GM20000 (cell line): ENCODE data around the gene COMT.

Source experiments
- DNase-seq: peaks from one replicate; pipeline ENCODE4 v3.0.0; 2012; ENCODE audit warnings: low spot score
- CTCF ChIP-seq: IDR thresholded peaks from 2 replicates; pipeline ENCODE4 v1.5.1; 2012; ENCODE audit warnings: mild to moderate bottlenecking, control low read depth; ENCODE audit errors: extremely low read depth, missing control alignments

The COMT gene

GRCh38 chr22:20009018-20009491 lies 67.5 kb downstream of the COMT start:
- DNase-seq = no peak
- TF ChIP-seq CTCF = no peak

GRCh38 chr22:20009582-20010306 lies 68.2 kb downstream of the COMT start:
- no peak for DNase-seq
- no peak for TF ChIP-seq CTCF

GRCh38 chr22:20010307-20011122 lies 68.9 kb downstream of the COMT start:
- no peak for DNase-seq
- no peak for TF ChIP-seq CTCF

DNA sequence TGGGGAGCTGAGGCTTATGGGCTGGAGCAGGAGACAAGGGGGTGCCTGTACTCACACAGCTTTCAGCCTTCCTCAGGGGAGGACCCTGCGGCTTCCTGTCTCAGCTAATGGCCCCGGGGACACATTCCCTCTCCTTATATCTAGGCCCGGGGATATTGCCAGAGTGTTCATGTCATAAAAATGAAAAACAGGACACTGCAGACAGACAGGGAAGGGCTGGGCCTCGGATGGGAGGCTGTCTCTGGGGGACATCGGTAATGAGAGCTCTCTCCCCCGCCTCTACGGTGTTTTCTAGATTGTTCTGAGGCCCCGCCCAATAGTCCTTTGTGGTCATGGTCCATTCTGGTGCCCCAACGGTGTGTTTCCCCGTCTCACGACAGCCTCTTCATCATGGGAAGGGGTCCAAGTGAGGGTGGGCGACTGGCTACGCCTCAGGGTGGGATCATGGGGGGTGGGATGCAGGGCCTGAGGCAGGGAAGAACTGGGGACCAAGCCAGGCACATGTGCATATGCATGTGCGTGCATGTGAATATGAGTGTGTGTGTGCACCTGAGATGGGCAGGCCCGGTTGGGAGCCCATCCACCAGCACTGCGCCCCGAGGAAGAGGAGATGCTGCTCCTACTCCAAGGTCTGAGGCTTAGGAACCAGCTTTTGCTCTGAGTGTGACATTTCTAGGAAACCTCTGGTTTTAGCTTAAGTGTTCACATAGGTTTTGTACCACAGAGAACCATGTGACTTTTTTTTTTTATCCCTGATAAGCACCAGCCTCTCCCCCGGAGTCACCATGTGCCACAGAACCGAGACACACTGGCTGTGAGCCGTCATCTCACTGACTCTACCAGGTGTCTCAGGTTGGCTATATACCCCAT lies 69.8 kb downstream of the COMT start:
- no peak for DNase-seq
- no peak for TF ChIP-seq CTCF

DNA sequence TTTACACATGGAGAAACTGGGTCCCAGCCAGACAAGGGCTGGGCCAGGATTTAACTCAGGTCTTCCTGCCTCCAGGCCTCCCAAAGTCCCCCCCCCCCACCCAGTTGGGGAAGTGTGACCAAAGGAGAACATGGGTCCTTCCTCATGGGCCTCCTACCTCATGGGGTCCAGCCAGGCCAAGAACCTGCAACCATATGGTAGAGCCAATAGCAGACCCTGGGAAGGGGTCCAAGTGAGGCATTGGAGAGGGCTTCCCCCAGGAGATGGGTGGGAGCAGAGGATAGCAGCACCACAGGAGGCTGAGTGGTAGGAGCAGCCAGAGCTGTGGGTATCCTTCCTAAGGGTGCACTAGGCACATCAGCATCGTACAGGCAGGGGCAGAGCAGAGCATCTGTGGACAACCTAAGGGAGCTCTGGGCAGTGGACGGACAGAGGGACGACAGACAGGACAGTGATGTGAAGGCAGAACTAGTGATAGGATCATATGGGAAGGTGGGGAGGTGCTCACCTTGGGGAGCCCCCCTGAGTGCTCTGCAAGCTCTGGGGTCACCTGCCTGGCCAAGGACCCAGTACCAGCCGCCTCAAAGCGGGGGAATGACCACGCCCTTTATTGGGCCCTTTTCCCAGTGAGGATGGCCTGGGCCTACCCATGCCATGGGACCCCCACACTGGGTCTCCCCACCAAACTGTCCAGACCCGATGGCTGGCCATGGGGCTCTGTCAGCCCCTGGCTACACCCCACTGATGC lies 70.6 kb downstream of the COMT start:
- TF ChIP-seq CTCF = no peak
- DNase-seq = no peak

DNA sequence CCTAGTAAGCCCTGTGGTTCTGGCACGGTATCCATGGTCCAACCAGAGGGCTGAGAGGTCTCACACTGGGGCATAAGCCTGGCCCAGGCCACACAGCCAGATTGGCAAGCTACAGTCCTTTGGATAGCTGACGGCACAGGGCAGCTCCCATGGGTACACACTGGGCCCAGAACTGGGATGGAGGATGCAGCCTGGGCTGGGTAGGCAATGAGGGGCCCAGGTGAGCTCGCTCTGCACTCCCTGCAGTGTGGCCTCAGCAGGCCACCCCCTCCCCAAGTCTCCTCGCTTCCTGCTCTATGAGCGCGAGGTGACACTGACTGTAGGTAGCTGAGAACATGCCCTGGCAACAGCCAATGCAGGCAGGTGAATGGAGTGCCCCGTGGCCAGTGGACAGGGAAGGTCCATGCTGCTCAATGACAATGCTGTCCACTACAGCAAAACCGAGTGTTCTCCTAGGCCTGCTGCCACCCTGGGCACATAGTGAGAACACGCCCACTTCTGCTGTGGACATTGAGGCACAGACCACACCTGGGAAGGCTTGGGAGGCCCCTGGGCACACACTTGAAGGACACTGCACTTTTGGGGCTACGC lies 71.3 kb downstream of the COMT start:
- no peak for TF ChIP-seq CTCF
- no peak for DNase-seq
